ENCODE results near the gene PRKCE. TPM values are rescaled to one million over a fixed set of nuclear protein-coding genes. Genes with fewer than 3 reads are reported as not detected.

The PRKCE gene
- total RNA-seq, 1 donor from 2014 or later: 12.0 TPM

GRCh38 chr2:46170611-46171350 is 519.3 kb downstream of the PRKCE start:
- Mint-ChIP-seq H3K27ac (ENCODE audit: unreplicated experiment) (peak overlapping the region; percentile 32), H3K36me3 (ENCODE audit: low read depth) (no peaks in the 10 kb centered on the region), H3K27me3 (ENCODE audit: low read depth) (no peaks in the 10 kb centered on the region), H3K4me3 (ENCODE audit: unreplicated experiment) (no peak overlapping the region), H3K9me3 (ENCODE audit: low read depth) (no peaks in the 10 kb centered on the region), H3K4me1 (ENCODE audit: low read depth) (peaks cover 35% of the 10 kb centered on the region)
- no peak for DNase-seq (ENCODE audit: low spot score)
- TF ChIP-seq CTCF (IDR thresholded peaks at IDR 0.05): no peak

GRCh38 chr2:46171411-46171953 is 520.0 kb downstream of the PRKCE start:
- Mint-ChIP-seq H3K4me3 (ENCODE audit: unreplicated experiment) (no peak overlapping the region), H3K36me3 (ENCODE audit: low read depth) (no peaks in the 10 kb centered on the region), H3K4me1 (ENCODE audit: low read depth) (peaks cover 36% of the 10 kb centered on the region), H3K27me3 (ENCODE audit: low read depth) (no peaks in the 10 kb centered on the region), H3K27ac (ENCODE audit: unreplicated experiment) (peak overlapping the region; percentile 38), H3K9me3 (ENCODE audit: low read depth) (no peaks in the 10 kb centered on the region)
- TF ChIP-seq CTCF (IDR thresholded peaks at IDR 0.05): no peak
- no peak for DNase-seq (ENCODE audit: low spot score)

- H3K27ac Mint-ChIP-seq (ENCODE audit: unreplicated experiment): no peak overlapping the region
- H3K4me1 Mint-ChIP-seq (ENCODE audit: low read depth): peaks cover 36% of the 10 kb centered on the region
- H3K27me3 Mint-ChIP-seq (ENCODE audit: low read depth): no peaks in the 10 kb centered on the region
- H3K4me3 Mint-ChIP-seq (ENCODE audit: unreplicated experiment): no peak overlapping the region
- peak; percentile 37 for TF ChIP-seq CTCF (IDR thresholded peaks at IDR 0.05)
- H3K36me3 Mint-ChIP-seq (ENCODE audit: low read depth): no peaks in the 10 kb centered on the region
- no peaks in the 10 kb centered on the region for H3K9me3 Mint-ChIP-seq (ENCODE audit: low read depth)
- DNase-seq (ENCODE audit: low spot score): no peak
Measured at GRCh38 chr2:46171996-46172546, 520.6 kb downstream of the PRKCE start.

GRCh38 chr2:46173030-46173429 is 521.6 kb downstream of the PRKCE start:
- no peaks in the 10 kb centered on the region for H3K27me3 Mint-ChIP-seq (ENCODE audit: low read depth)
- H3K9me3 Mint-ChIP-seq (ENCODE audit: low read depth): no peaks in the 10 kb centered on the region
- no peaks in the 10 kb centered on the region for H3K36me3 Mint-ChIP-seq (ENCODE audit: low read depth)
- no peak for TF ChIP-seq CTCF (IDR thresholded peaks at IDR 0.05)
- H3K4me3 Mint-ChIP-seq (ENCODE audit: unreplicated experiment): no peak overlapping the region
- H3K4me1 Mint-ChIP-seq (ENCODE audit: low read depth): peaks cover 31% of the 10 kb centered on the region
- no peak for DNase-seq (ENCODE audit: low spot score)
- H3K27ac Mint-ChIP-seq (ENCODE audit: unreplicated experiment): no peak overlapping the region

- Mint-ChIP-seq H3K4me1 (ENCODE audit: low read depth) (peaks cover 30% of the 10 kb centered on the region), H3K27me3 (ENCODE audit: low read depth) (no peaks in the 10 kb centered on the region), H3K4me3 (ENCODE audit: unreplicated experiment) (no peak overlapping the region), H3K27ac (ENCODE audit: unreplicated experiment) (no peak overlapping the region), H3K9me3 (ENCODE audit: low read depth) (no peaks in the 10 kb centered on the region), H3K36me3 (ENCODE audit: low read depth) (no peaks in the 10 kb centered on the region)
- no peak for TF ChIP-seq CTCF (IDR thresholded peaks at IDR 0.05)
- no peak for DNase-seq (ENCODE audit: low spot score)
Measured at GRCh38 chr2:46173636-46174250, 522.3 kb downstream of the PRKCE start.
